AG20443 (cell line): ENCODE data around the gene MXD1.
"Not testable (repeated sequence)": the region's sequence is repeated elsewhere in the genome, so short reads cannot be mapped to it uniquely, and the experiment has no call there.

Experiments used
- DNase-seq: peaks from one replicate; pipeline ENCODE4 v3.0.0; 2012; ENCODE audit warnings: low spot score, mixed read lengths

MXD1 gene

GRCh38 chr2:69933254-69933828 is 18.4 kb downstream of the MXD1 start:
- DNase-seq: no peak

DNA sequence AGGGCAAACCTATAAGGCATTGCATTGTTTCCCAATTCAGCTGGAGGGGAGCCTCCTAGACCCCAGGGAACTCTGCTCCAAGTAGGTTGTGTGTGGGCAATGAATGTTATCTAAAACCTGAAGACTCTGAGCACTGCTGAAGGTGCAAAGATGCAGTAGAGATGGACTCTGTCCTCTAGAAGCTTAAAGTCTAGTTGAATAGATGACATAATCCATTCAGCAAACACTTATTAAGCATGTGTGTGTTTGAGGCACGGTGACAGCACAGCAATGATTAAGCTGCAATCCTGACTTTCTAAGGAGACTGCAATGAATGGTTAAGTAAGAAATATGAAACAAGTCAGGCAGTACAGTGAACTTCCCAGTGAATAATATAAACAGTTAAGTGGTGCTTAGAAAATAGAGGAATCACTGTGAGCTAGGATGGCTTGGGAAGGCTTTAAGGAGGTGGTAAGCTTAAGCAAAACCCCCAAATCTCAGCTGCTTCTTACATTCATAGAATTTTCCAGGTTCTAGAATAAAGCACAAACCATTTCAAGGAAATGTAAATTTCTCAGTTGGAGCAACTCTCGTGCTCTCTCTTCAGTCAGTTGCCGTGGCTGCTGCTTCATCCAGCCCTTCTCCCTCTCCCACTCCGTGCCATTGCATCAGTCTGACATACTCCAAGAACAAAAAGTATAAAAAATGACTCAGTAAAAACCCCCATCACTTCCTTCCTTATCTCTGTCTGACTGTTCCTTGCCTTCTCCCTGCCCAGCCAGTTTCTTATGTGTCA is 19.1 kb downstream of the MXD1 start:
- peak; percentile 82 for DNase-seq

DNA sequence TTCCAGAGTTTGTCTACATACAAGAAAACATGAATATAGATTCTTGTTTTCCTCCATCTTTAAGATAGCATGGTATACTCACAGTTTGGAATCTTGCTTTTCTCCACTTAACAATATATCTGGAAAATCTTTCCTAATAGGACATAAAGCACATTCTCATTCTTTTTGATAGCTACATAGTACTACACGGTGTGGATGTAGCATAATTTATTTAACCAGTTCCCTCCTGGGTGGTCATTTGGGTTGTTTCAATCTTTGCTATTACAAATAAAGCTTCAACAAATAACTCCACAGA is 19.7 kb downstream of the MXD1 start:
- no peak for DNase-seq

DNA sequence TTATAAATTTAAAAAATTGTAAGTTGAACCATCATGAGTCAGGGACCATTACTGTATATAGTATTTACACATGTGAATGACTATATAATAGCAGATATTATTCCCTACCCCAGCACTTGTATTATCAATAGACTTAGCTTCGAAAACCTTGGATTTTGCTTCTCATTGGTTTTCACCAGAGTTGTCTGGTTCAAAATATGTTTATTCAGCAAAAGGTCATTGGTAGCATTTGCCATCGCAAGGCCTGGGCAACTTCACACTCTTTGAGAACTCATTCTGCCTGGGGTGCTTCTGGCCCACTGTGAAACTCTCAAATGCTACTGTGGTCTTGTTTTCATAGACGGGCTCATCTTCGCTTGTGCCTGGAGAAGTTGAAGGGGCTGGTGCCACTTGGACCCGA is 20.1 kb downstream of the MXD1 start:
- no peak for DNase-seq

DNA sequence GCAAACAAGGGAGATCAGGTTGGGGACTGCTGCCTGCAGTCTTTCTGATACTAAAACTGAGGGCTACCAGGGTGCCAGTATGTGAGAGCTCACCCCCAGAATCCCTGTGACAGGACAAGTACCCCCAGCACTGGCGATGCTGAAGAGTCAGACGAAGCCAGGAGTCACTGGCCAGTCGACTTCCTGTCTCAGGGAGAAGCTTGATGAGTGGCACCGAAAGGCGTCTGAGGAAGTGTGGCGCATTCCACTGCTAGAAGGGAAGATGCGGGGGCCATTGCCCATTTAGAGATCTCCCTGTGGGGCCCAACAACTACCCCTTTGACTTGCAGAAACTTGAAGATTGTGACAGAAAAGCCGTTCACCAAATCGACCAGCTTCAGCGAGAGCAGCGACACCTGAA is 22.0 kb downstream of the MXD1 start:
- DNase-seq: no peak

- no peak for DNase-seq
Measured at GRCh38 chr2:69937968-69938367, 23.1 kb downstream of the MXD1 start.

DNA sequence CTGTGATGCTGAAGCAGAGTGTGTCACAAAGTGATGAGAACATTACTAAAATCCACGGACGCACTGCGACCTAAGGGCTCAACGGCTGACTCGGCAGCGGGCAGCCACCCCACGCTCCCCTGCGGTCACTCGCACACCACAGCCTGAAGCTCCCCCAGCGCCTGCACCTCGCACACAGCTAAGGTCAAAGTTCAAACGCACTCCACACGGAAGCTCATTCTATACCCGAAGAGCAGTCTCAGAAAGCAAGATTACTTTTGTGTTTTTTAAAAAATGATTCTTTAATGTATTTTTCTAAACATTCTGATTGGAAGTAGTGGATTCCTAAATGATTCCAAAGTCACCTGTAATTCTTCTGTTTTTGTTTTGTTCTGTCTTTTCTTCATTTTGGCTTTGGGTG is 24.8 kb downstream of the MXD1 start:
- DNase-seq: no peak

DNA sequence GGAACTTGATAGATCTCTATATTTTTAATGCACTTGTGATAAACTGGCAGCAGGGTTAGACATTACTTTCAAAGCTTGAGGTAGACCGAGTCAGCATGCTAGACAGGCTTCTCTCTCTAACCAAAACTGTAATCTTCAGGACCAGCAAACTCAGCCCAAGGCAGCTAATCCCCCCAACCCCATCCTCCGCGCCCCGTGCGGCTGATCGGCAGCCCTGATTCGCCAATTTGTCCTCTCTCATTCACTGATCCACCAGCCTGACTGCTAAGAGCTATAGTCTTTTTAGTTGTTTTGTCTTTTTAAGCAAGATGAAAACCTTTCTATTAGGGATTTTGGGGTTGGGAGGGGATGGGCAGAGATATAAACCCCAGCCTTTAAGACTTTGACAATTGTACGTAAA is 25.8 kb downstream of the MXD1 start:
- DNase-seq: no peak

- no peak for DNase-seq
Measured at GRCh38 chr2:69943000-69943842, 28.3 kb downstream of the MXD1 start.

GRCh38 chr2:69943843-69944525 is 29.1 kb downstream of the MXD1 start:
- DNase-seq: no peak

GRCh38 chr2:69944756-69945155 is 29.8 kb downstream of the MXD1 start:
- no peak for DNase-seq

DNA sequence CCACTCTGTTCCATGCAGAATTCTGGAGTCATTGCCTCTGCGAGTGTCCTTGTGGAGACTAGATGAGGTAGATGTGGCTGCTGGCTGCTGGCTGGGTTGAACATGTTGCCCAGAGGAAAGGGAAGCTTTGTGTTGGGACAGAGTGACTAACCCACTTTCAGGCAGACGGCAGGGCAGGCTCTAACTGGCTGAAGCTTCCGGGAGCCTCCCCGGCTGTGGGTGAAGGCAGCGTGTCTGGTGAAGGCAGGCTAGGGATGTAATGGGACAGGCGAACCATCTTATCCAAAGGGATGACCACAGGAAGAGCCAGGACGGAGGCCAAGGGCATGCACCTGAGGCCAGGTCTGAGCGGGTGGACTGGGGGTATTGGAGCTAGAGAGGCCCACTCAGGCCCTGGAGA is 30.5 kb downstream of the MXD1 start:
- DNase-seq: peak; percentile 23

GRCh38 chr2:69945941-69946340 is 31.0 kb downstream of the MXD1 start:
- DNase-seq: no peak

- peak; percentile 49 for DNase-seq
Measured at GRCh38 chr2:69946351-69947324, 31.7 kb downstream of the MXD1 start.

DNA sequence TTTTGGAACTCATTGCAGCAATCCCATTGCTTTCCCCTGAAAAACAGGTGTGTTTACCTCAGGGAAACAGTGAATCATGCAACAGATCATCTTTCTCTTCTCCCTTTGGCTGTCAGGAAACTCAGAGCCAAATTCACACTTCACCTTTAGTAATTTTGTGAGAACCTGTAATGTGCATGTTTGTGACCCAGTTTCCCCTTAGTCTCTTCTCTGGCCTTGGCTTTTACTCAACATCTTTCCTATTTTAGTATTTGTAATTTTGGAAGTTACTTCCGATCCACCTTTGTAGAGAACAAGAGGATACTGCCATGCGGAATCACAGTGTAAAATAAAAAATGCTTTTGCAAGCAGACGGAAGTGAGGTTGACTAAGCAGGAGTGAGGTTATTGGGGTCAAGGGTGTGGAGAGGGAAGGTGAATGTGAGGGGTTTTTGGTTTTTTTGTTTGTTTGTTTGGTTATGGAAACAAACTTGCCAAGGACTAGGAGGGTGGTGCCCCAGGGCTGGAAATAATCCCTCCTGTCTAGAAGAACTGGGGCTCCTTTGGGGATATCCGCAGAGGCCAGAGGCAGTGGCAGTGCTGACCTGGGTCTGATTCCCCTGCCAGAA is 32.5 kb downstream of the MXD1 start:
- no peak for DNase-seq

DNA sequence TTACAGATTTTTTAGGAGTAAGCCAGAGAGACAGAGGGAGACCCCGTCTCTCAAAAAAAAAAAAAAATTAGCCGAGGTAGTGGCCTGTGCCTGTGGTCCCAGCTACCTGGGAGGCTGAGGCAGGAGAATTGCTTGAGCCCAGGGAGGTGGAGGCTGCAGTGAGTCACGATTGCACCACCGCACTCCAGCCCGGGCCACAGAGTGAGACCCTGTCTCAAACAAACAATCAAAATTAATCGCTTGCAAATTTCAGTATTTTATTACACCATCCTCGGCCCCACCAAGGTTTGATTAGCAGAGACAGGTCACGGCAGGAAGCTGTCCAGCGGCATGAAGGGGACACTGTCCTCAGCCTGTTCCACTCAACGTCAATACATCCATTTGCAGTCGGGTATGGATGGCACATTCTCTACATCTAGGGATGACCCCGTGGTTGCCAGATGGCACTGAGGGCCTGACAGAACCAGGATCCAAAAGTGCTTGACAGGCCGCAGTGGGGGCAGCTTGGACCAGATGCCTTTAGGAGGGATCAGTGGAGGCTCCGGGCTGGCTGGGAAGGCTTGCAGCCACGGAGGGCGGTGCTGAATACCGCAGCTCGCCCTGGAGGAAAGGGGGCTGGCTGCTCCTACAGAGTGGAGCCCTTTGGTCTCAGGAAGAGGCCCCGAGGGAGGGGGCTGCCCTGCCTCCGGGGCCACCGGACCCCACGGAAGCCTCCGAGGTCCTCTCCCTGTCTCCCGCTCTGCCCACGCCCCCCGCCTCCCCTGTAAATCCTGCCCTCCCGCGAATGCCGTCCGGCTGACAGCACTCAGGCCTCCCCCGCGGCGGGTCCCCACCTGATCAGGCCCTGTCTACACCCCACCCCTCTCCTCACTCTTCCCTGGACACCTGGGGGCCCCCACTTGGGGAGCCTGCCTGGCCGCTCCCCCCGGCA is 33.4 kb downstream of the MXD1 start:
- peak; percentile 66 for DNase-seq

DNA sequence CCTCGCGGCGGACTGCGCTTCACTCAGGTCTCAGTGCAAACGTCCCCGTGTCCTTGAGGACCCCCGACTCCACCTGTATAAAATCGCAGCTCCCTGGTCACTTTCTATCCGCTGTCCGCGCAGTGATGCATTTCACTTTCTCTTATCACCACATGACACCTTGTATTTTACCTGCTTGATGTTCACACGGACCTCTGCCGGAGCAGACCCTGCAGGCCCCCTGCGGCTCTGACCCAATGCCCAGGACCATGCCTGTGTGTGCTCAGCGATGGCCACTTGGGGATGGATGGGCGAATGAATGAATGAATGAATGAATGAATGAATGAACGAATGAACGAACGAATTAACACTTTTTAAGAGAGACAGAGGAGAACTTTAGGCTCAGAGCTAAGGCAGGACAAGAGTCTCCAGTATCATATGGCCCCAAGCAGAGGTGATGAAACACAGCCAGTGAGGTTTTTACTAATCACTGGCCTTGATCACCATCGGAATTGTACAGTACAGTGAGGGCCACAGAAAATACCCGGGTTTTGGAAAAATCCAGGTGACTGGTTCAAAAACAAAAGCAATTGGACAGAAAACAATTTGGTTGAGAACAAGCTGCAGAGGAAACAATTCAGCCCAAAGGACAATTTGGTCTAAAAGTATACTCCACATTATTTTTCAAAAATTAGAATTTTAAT is 34.2 kb downstream of the MXD1 start:
- no peak for DNase-seq

DNA sequence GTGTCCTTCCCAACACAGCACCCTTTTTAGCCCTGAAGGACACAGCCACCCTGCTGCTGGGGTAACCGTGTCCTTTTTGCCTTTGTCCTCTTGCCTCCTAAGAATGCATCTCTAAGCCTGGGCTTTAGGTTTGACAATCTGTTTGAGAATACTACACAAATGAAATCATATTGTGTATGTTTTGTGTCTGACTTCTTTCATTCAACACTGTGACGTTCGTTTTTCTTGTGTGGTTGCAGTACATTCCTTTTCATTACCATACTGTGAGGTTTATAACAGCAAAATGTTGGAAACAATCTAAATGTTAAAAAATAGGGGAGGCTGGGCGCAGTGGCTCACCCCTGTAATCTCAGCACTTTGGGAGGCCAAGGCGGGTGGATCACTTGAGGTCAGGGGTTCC is 35.3 kb downstream of the MXD1 start:
- no peak for DNase-seq

DNA sequence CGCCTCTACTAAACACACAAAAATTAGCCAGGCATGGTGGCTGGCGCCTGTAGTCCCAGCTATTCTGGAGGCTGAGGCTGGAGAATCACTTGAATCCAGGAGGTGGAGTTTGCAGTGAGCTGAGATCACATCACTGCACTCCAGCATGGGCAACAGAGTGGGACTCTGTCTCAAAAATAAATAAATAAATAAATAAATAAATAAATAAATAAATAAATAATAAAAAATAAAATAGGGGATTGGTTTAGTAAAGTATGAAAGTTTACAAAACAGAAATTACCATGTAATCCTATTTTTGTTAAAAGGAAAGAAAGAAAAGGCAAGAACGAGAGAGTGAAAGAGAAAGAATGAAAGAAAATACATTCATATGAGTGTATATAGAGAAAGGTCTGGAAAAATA is 35.8 kb downstream of the MXD1 start:
- not testable (repeated sequence) for DNase-seq
